K562 (cell line): ENCODE measurements around the gene MICU2. TPM values are rescaled to one million over a fixed set of nuclear protein-coding genes. Genes with fewer than 3 reads are reported as not detected.

Source experiments
- ATAC-seq: fragments of 200-7000 bp; cut with Tn5 transposase; 3 replicates; pipeline ENCODE4 v1.9.1; 2020; ENCODE audit warnings: moderate library complexity
- BruUV-seq: library from RNA; stranded (reverse); fragments of 400-500 nt; replicated peaks from 2 replicates; lab custom pipeline; 2021; lab: Mats Ljungman, UMichigan
- CTCF ChIA-PET: fragments of 300-600 bp; formaldehyde crosslinking; extraction: SDS; loops from one replicate; lab custom pipeline; 2021; ENCODE audit warnings: low intra/inter-chr PET ratio; lab: Yijun Ruan, JAX
- POLR2A ChIA-PET: fragments of 300-600, 350-650 bp; sonication (Branson Sonifier 250); formaldehyde crosslinking; extraction: SDS; loops from one replicate; lab custom pipeline; 2021; ENCODE audit warnings: antibody characterized with exemption, inconsistent platforms; lab: Yijun Ruan, JAX
- DNase-seq, 4 experiments: peaks; one replicate each; pipeline versions ENCODE4 v3.0.0 to v3.0.0-alpha.2; 2011 to 2018; ENCODE audit warnings: low spot score in 3 of 4, mixed read lengths in 3 of 4; ENCODE audit errors: extremely low read depth in 1 of 4
- FAIRE-seq: peaks from 2 replicates; lab custom pipeline; 2011; peaks lifted over from hg19 to GRCh38; lab: Jason Lieb, UNC
- H2AFZ ChIP-seq: 2 replicates; pipeline ENCODE4 v1.6.0; 2011; ENCODE audit warnings: low read depth, low read length, control low read depth, inconsistent platforms
- H3K27ac ChIP-seq: fragments of 200-600 bp; 3 replicates; pipeline ENCODE4 v1.8.0; 2011; ENCODE audit warnings: low read depth, mild to moderate bottlenecking, control low read depth, inconsistent platforms, low read length, moderate library complexity, mixed read lengths; ENCODE audit errors: extremely low read depth
- H3K27me3 ChIP-seq, 2 experiments: fragments of 300-600 bp in 1 of 2; 2 replicates in 1 of 2; 3 replicates in 1 of 2; pipeline versions ENCODE4 v1.6.0 to v1.8.0; 2011; ENCODE audit warnings: inconsistent platforms in 2 of 2, low read length in 2 of 2, mild to moderate bottlenecking in 1 of 2, mixed read lengths in 1 of 2, moderate library complexity in 1 of 2; ENCODE audit not compliant: control insufficient read depth in 2 of 2, insufficient read depth in 2 of 2
- H3K36me3 ChIP-seq: fragments of 300-600 bp; 3 replicates; pipeline ENCODE4 v1.8.0; 2011; ENCODE audit warnings: mild to moderate bottlenecking, low read length, inconsistent platforms; ENCODE audit not compliant: control insufficient read depth, insufficient read depth
- H3K4me1 ChIP-seq, 2 experiments: fragments of 200-600 bp in 1 of 2; replicated peaks in 1 of 2; 2 replicates in 1 of 2; 3 replicates in 1 of 2; pipeline versions ENCODE4 v1.5.1 to v1.8.0; 2011; ENCODE audit warnings: inconsistent platforms in 2 of 2, low read length in 2 of 2, mild to moderate bottlenecking in 1 of 2, mixed read lengths in 1 of 2, moderate library complexity in 1 of 2; ENCODE audit not compliant: control insufficient read depth in 2 of 2, insufficient read depth in 2 of 2
- H3K4me2 ChIP-seq: 2 replicates; pipeline ENCODE4 v1.6.1; 2011; ENCODE audit warnings: low read length, control low read depth, inconsistent platforms, mixed read lengths; ENCODE audit not compliant: insufficient read depth
- H3K4me3 ChIP-seq: fragments of 200-600 bp; sonication (generic), shearing (Covaris generic); 2 replicates; pipeline ENCODE4 v1.5.1; 2016; ENCODE audit warnings: control low read depth, inconsistent platforms
- H3K79me2 ChIP-seq: fragments of 200-600 bp; 3 replicates; pipeline ENCODE4 v1.8.0; 2011; ENCODE audit warnings: low read length, inconsistent platforms; ENCODE audit not compliant: control insufficient read depth, insufficient read depth
- H3K9ac ChIP-seq, 2 experiments: 2 replicates each; pipeline versions ENCODE4 v1.6.0 to v1.6.1; 2011; ENCODE audit warnings: low read depth in 2 of 2, low read length in 2 of 2, control low read depth in 1 of 2, inconsistent platforms in 1 of 2, mild to moderate bottlenecking in 1 of 2, mixed read lengths in 1 of 2; ENCODE audit not compliant: insufficient read depth in 1 of 2
- H3K9me1 ChIP-seq: one replicate; pipeline ENCODE4 v1.6.0; 2011; ENCODE audit warnings: inconsistent platforms, mild to moderate bottlenecking, low read length, moderate library complexity; ENCODE audit not compliant: control insufficient read depth, insufficient read depth
- H3K9me3 ChIP-seq: replicated peaks from 2 replicates; pipeline ENCODE4 v1.5.1; 2011; ENCODE audit warnings: low read depth, low read length, inconsistent platforms; ENCODE audit not compliant: control insufficient read depth, insufficient read depth
- H4K20me1 ChIP-seq: replicated peaks from 2 replicates; pipeline ENCODE4 v1.6.1; 2011; ENCODE audit warnings: low read length, inconsistent platforms, mixed read lengths; ENCODE audit not compliant: control insufficient read depth, insufficient read depth
- PBX2 ChIP-seq, 2 experiments: IDR thresholded peaks in 1 of 2; conservative IDR thresholded peaks in 1 of 2; 2 replicates each; pipeline ENCODE4 v1.6.1; 2016; ENCODE audit warnings: low read depth in 2 of 2, mild to moderate bottlenecking in 1 of 2, missing compliant biosample characterization in 1 of 2, missing genetic modification characterization in 1 of 2, moderate library complexity in 1 of 2
- PHB ChIP-seq: fragments of 250-450 bp; sonication (Bioruptor Pico); IDR thresholded peaks from 2 replicates; pipeline ENCODE4 v1.5.0; 2021
- PTBP1 ChIP-seq: fragments of 200-400 bp; formaldehyde crosslinking; IDR thresholded peaks from 2 replicates; pipeline ENCODE4 v1.6.1; 2017; ENCODE audit warnings: low read depth, low read length
- TFE3 ChIP-seq: fragments of 450-650 bp; formaldehyde crosslinking; IDR thresholded peaks from 2 replicates; pipeline ENCODE4 v1.4.0; 2020; ENCODE audit warnings: mild to moderate bottlenecking, mixed read lengths
- WGBS: fragments of 100-300 bp; shearing (Covaris generic); methylation state at CpG from one replicate; pipeline ENCODE4 v1.1.6; 2016; ENCODE audit warnings: low coverage, mixed read lengths; ENCODE audit not compliant: insufficient coverage; ENCODE audit errors: missing lambda C conversion rate; 5-methylcytosine and 5-hydroxymethylcytosine counted together
- in situ Hi-C: fragments of 300-500 bp; cut with MboI; formaldehyde crosslinking; loops from 4 replicates; pipeline ENCODE4 v1.15.0; 2018; ENCODE audit warnings: inconsistent platforms, mixed read lengths
- intact Hi-C: fragments of 100-400 bp; cut with micrococcal nuclease; formaldehyde crosslinking; loops from 2 replicates; pipeline ENCODE4 v1.14.2; 2022
- polyA plus RNA-seq, 8 experiments: library from polyadenylated mRNA; depleted of rRNA in 4 of 8; stranded (reverse) in 5 of 8; unstranded in 3 of 8; fragments of >200 nt; fragmentation: Nextera tagmentation in 2 of 8; fragmentation: Illumina TruSeq in 1 of 8; extraction: Ambion mirVana in 2 of 8; extraction: Trizol in 1 of 8; gene quantifications; 2 replicates each; pipeline versions ENCODE4 v1.2.1 to v1.2.3, GENCODE V29; 2011 to 2014; ENCODE audit warnings: inconsistent platforms in 1 of 8, missing spikeins in 1 of 8
- total RNA-seq, 7 experiments: library from RNA; depleted of rRNA in 6 of 7; stranded (reverse); fragments of >200 nt in 6 of 7; fragmentation: Illumina TruSeq in 2 of 7; extraction: Trizol in 2 of 7; gene quantifications; 2 replicates each; pipeline versions ENCODE4 v1.2.1 to v1.2.3, GENCODE V29; 2011 to 2021; ENCODE audit warnings: low replicate concordance in 1 of 7

MICU2 gene
- total and polyA plus RNA-seq, 9 of the 15 experiments (the other 6 are each of a cell fraction or from before 2014, with no cell fraction given), result 9.1 to 41.8 (median 33.4) TPM

GRCh38 chr13:21610687-21611086 lies 6.7 kb upstream of the MICU2 start:
- H3K4me2 ChIP-seq, result no peak overlapping the region
- DNase-seq (no peak), FAIRE-seq (no peak), ATAC-seq (no peak)
- H4K20me1 ChIP-seq, result no peaks in the 10 kb centered on the region
- no peak overlapping the region for H3K4me3 ChIP-seq
- no peaks in the 10 kb centered on the region for H3K79me2 ChIP-seq
- H3K9me1 ChIP-seq, result no peaks in the 10 kb centered on the region
- TF ChIP-seq PTBP1, result no peak
- TF ChIP-seq PHB, result no peak
- TF ChIP-seq TFE3, result no peak
- TF ChIP-seq PBX2 (CRISPR knock-in tag; IDR thresholded peaks at IDR 0.05; ENCODE audit: low read depth), result no peak
- TF ChIP-seq PBX2 (tag; conservative IDR thresholded peaks at IDR 0.05; ENCODE audit: low read depth), result no peak
- ChIA-PET CTCF (no interaction called here), POLR2A (no interaction called here)
- no peaks in the 10 kb centered on the region for H3K36me3 ChIP-seq
- no peaks in the 10 kb centered on the region for H3K9me3 ChIP-seq
- no TSS peak for BruUV-seq
- H3K4me1 ChIP-seq, result no peaks in the 10 kb centered on the region; a peak in 3 of 5 replicates
- H2AFZ ChIP-seq, result no peak overlapping the region
- intact Hi-C loops, result no loop called here
- no peak overlapping the region for H3K9ac ChIP-seq
- no peaks in the 10 kb centered on the region for H3K27me3 ChIP-seq
- H3K27ac ChIP-seq, result no peak overlapping the region
- in situ Hi-C loops, result no loop called here
- 72% methylated on average over 10 of the region's 12 CpGs for WGBS
